Thoracic aorta (tissue), 2 donors: ENCODE results near the gene INHA. TPM values are rescaled to one million over a fixed set of nuclear protein-coding genes. Genes with fewer than 3 reads are reported as not detected.

Source experiments
- ATAC-seq: fragments of 150-250 bp; one replicate; pipeline ENCODE4 v1.8.0; 2017; ENCODE audit warnings: low read depth; ENCODE audit not compliant: insufficient number of reproducible peaks, low FRiP score
- DNase-seq: peaks from one replicate; pipeline ENCODE4 v3.0.0-alpha.2; 2020; ENCODE audit warnings: low spot score
- H3K27ac ChIP-seq, 2 donors: fragments of 200-600 bp; sonication (generic); 1 replicate in 1 of 2; 2 replicates in 1 of 2; pipeline ENCODE4 v1.5.1; 2016; ENCODE audit warnings: mild to moderate bottlenecking in 2 of 2, moderate library complexity in 2 of 2
- H3K27me3 ChIP-seq: fragments of 200-600 bp; sonication (generic); replicated peaks from 2 replicates; pipeline ENCODE4 v1.6.0; 2016; ENCODE audit warnings: mild to moderate bottlenecking; ENCODE audit not compliant: insufficient read depth
- H3K36me3 ChIP-seq: fragments of 200-600 bp; sonication (generic); one replicate; pipeline ENCODE4 v1.5.1; 2016
- H3K4me1 ChIP-seq, 2 donors: fragments of 200-600 bp; sonication (generic); 1 replicate in 1 of 2; 2 replicates in 1 of 2; pipeline versions ENCODE4 v1.5.1 to v1.6.0; 2016; ENCODE audit warnings: low read depth in 2 of 2, mild to moderate bottlenecking in 1 of 2; ENCODE audit not compliant: control insufficient read depth in 1 of 2
- H3K4me3 ChIP-seq: fragments of 200-600 bp; sonication (generic); 2 replicates; pipeline ENCODE4 v1.5.1; 2016; ENCODE audit warnings: mild to moderate bottlenecking
- H3K9me3 ChIP-seq: fragments of 200-600 bp; sonication (generic); 2 replicates; pipeline ENCODE4 v1.5.1; 2016
- total RNA-seq, 2 donors: library from RNA; depleted of rRNA; stranded (reverse); fragments of >200 nt; gene quantifications; one replicate each; pipeline versions ENCODE4 v1.1.0 to v1.2.3, GENCODE V29; 2016
- TF ChIP-seq, protein P1 (sequence below): fragments of 200-600 bp; sonication (generic); IDR thresholded peaks from one replicate; pipeline ENCODE4 v1.5.1; 2019; ENCODE audit warnings: antibody characterized with exemption

INHA gene
- total RNA-seq, 2 donors from 2014 or later, result 1.2 to 1.6 TPM

DNA sequence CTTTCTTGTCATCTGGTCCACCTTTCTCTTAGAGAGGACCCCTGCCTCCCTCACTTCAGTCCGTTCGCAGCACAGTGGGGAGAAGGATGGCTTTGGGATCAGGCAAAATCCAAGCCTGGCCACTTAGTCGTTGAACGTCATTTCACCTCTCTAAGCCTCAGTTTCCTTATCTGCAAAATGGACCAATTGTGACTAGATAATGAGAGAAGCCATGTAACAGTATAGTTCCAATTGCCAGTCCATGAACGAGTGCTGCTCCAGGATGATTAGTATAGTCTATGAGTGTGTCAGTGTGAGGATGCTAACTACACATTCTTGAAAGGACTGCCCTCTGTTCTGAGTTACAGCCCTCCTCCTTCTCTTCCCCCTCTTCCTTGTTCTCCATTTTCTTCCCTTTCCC, 1.1 kb downstream of the INHA start:
- Histone ChIP-seq H3K27ac (no peak overlapping the region), H3K27me3 (no peaks in the 10 kb centered on the region), H3K9me3 (no peaks in the 10 kb centered on the region), H3K4me3 (no peak overlapping the region), H3K4me1 (peaks cover 7 to 18% of the 10 kb centered on the region in 2 donors), H3K36me3 (peaks cover 3% of the 10 kb centered on the region)
- DNase-seq (no peak), ATAC-seq (no peak)
- TF ChIP-seq, protein P1, sequence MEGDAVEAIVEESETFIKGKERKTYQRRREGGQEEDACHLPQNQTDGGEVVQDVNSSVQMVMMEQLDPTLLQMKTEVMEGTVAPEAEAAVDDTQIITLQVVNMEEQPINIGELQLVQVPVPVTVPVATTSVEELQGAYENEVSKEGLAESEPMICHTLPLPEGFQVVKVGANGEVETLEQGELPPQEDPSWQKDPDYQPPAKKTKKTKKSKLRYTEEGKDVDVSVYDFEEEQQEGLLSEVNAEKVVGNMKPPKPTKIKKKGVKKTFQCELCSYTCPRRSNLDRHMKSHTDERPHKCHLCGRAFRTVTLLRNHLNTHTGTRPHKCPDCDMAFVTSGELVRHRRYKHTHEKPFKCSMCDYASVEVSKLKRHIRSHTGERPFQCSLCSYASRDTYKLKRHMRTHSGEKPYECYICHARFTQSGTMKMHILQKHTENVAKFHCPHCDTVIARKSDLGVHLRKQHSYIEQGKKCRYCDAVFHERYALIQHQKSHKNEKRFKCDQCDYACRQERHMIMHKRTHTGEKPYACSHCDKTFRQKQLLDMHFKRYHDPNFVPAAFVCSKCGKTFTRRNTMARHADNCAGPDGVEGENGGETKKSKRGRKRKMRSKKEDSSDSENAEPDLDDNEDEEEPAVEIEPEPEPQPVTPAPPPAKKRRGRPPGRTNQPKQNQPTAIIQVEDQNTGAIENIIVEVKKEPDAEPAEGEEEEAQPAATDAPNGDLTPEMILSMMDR, result no peak

- DNase-seq (no peak), ATAC-seq (no peak)
- Histone ChIP-seq H3K27ac (no peak overlapping the region), H3K36me3 (no peaks in the 10 kb centered on the region), H3K27me3 (no peaks in the 10 kb centered on the region), H3K4me1 (peaks cover 4 to 15% of the 10 kb centered on the region in 2 donors), H3K4me3 (no peak overlapping the region), H3K9me3 (no peaks in the 10 kb centered on the region)
- TF ChIP-seq, protein P1, result no peak
Measured at GRCh38 chr2:219574484-219575311, 2.6 kb downstream of the INHA start.

GRCh38 chr2:219575566-219576504, 3.7 kb downstream of the INHA start:
- Histone ChIP-seq H3K27me3 (no peaks in the 10 kb centered on the region), H3K4me3 (no peak overlapping the region), H3K4me1 (peaks cover 0 to 9% of the 10 kb centered on the region in 2 donors), H3K9me3 (no peaks in the 10 kb centered on the region), H3K27ac (no peak overlapping the region), H3K36me3 (no peaks in the 10 kb centered on the region)
- TF ChIP-seq, protein P1, result no peak
- DNase-seq (no peak), ATAC-seq (no peak)

GRCh38 chr2:219576505-219577388, 4.6 kb downstream of the INHA start:
- no peaks in the 10 kb centered on the region for H3K9me3 ChIP-seq
- H3K4me1 ChIP-seq, result peaks cover 0 to 5% of the 10 kb centered on the region in 2 donors
- H3K4me3 ChIP-seq, result no peak overlapping the region
- H3K27ac ChIP-seq, result no peak overlapping the region
- TF ChIP-seq, protein P1, result no peak
- no peaks in the 10 kb centered on the region for H3K27me3 ChIP-seq
- no peak for ATAC-seq
- DNase-seq, result no peak
- H3K36me3 ChIP-seq, result no peaks in the 10 kb centered on the region
